ENCODE results near the gene SSRP1. TPM values are rescaled to one million over a fixed set of nuclear protein-coding genes. Genes with fewer than 3 reads are reported as not detected.

Gene SSRP1
- polyA plus RNA-seq, 3 donors = 9.8 to 34.7 (median 14.7) TPM

GRCh38 chr11:57358543-57358961 is 22.9 kb upstream of the SSRP1 start:
- Mint-ChIP-seq H3K4me3 (no peak overlapping the region), H3K36me3 (no peaks in the 10 kb centered on the region), H3K4me1 (peaks cover 25% of the 10 kb centered on the region), H3K27me3 (ENCODE audit: low read depth in 3 of 3) (peaks cover 0 to 2% (median 2%) of the 10 kb centered on the region in 3 donors), H3K27ac (no peak overlapping the region), H3K9me3 (peaks cover 0 to 5% (median 0%) of the 10 kb centered on the region in 7 donors)
- no peaks in the 10 kb centered on the region for H3K9me3 ChIP-seq (replicated peaks in 1 of 2; ENCODE audit: control insufficient read depth in 1 of 2, insufficient read depth in 1 of 2, low read length in 2 of 2)
- no peaks in the 10 kb centered on the region for H3K27me3 ChIP-seq (ENCODE audit: control insufficient read depth in 2 of 2, insufficient read depth in 2 of 2, low read length in 2 of 2)
- H2AFZ ChIP-seq (ENCODE audit: insufficient read depth, low read depth, low read length, poor library complexity, severe bottlenecking) = no peak overlapping the region
- intact Hi-C loops (cut with micrococcal nuclease) = loop anchor here in 1 of 2 donors (10.0 kb wide), 1 partner anchor 286 kb away; the partner anchor contains the start of gene YPEL4
- no peak overlapping the region for H3K4me2 ChIP-seq (replicated peaks; ENCODE audit: extremely low read depth, low read length, poor library complexity, severe bottlenecking)
- H4K20me1 ChIP-seq (ENCODE audit: insufficient read depth, low read length) = no peaks in the 10 kb centered on the region
- no peak overlapping the region for H3K27ac ChIP-seq (ENCODE audit: low read depth in 1 of 2, low read length in 2 of 2)
- no peak overlapping the region for H3K4me3 ChIP-seq (replicated peaks in 1 of 3; ENCODE audit: low read depth in 2 of 3, low read length in 3 of 3)
- no peaks in the 10 kb centered on the region for H3K79me2 ChIP-seq (ENCODE audit: insufficient read depth, low read length)
- TF ChIP-seq CTCF (IDR thresholded peaks at IDR 0.05) = no peak
- H3K4me1 ChIP-seq (ENCODE audit: control insufficient read depth in 1 of 2, insufficient read depth in 2 of 2, low read length in 2 of 2) = peaks cover 26 to 27% of the 10 kb centered on the region in 2 donors
- H3K9ac ChIP-seq (ENCODE audit: insufficient read depth, low read length, poor library complexity, severe bottlenecking) = no peak overlapping the region
- WGBS (ENCODE audit: insufficient coverage) = 100% methylated on average over 1 of the region's 9 CpGs
- DNase-seq = no peak
- no peaks in the 10 kb centered on the region for H3K36me3 ChIP-seq (replicated peaks in 1 of 2; ENCODE audit: control insufficient read depth in 1 of 2, insufficient read depth in 2 of 2, low read length in 2 of 2)

GRCh38 chr11:57357856-57358255 is 22.2 kb upstream of the SSRP1 start:
- Histone ChIP-seq H3K4me1 (ENCODE audit: control insufficient read depth in 1 of 2, insufficient read depth in 2 of 2, low read length in 2 of 2) (peaks cover 26 to 29% of the 10 kb centered on the region in 2 donors), H2AFZ (ENCODE audit: insufficient read depth, low read depth, low read length, poor library complexity, severe bottlenecking) (no peak overlapping the region), H3K79me2 (ENCODE audit: insufficient read depth, low read length) (no peaks in the 10 kb centered on the region), H3K9me3 (replicated peaks in 1 of 2; ENCODE audit: control insufficient read depth in 1 of 2, insufficient read depth in 1 of 2, low read length in 2 of 2) (no peaks in the 10 kb centered on the region), H3K27me3 (ENCODE audit: control insufficient read depth in 2 of 2, insufficient read depth in 2 of 2, low read length in 2 of 2) (no peaks in the 10 kb centered on the region), H3K4me2 (replicated peaks; ENCODE audit: extremely low read depth, low read length, poor library complexity, severe bottlenecking) (no peak overlapping the region), H4K20me1 (ENCODE audit: insufficient read depth, low read length) (no peaks in the 10 kb centered on the region), H3K4me3 (replicated peaks in 1 of 3; ENCODE audit: low read depth in 2 of 3, low read length in 3 of 3) (no peak overlapping the region), H3K9ac (ENCODE audit: insufficient read depth, low read length, poor library complexity, severe bottlenecking) (no peak overlapping the region), H3K36me3 (replicated peaks in 1 of 2; ENCODE audit: control insufficient read depth in 1 of 2, insufficient read depth in 2 of 2, low read length in 2 of 2) (no peaks in the 10 kb centered on the region), H3K27ac (ENCODE audit: low read depth in 1 of 2, low read length in 2 of 2) (no peak overlapping the region)
- DNase-seq = no peak
- Mint-ChIP-seq H3K4me3 (no peak overlapping the region), H3K4me1 (peaks cover 25% of the 10 kb centered on the region), H3K27ac (no peak overlapping the region), H3K27me3 (ENCODE audit: low read depth in 3 of 3) (peaks cover 0 to 2% (median 0%) of the 10 kb centered on the region in 3 donors), H3K36me3 (no peaks in the 10 kb centered on the region), H3K9me3 (no peaks in the 10 kb centered on the region)
- WGBS (ENCODE audit: insufficient coverage) = 73% methylated on average over 2 of the region's 6 CpGs
- no peak for TF ChIP-seq CTCF (IDR thresholded peaks at IDR 0.05)
- intact Hi-C loops (cut with micrococcal nuclease) = loop anchor here in 1 of 2 donors (10.0 kb wide), 1 partner anchor 287 kb away; the partner anchor contains the start of gene YPEL4

Measured in CD14-positive monocyte (primary cell).